Measurements from ENCODE around the gene NEURL4.

NEURL4 gene

DNA sequence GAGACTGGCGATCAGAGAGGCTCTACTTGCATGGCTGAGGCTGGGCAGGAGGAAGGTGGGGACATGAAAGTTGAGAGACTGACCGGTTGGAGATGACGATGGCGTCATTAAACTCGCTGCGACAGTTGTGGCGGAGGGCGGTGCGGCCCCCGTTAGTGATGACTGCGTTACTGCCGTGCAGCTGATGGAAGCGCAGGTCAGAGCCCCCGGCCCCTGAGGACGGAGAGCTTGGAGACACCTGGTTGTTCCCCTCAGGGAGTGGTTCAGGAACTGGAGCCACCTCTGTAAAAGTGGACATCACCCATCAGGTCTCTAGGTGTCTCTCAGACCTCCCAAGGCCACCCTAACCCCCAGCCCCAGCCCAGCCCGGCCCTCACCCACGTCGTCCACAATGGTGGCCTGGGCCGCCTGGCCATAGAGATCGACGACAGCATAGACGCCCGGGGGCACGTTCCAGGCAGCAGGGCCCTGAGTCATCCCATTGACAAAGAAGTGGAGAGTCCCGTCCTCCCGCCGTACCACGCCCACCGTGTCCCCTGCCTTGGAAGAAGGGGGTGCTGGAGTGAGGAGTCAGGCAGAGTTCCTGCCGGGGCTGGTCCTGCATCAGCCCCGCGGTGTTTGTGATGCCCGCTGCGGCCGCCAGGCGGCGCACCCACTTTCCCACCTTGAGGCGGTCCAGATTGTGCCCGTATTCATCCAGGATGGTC is 5.3 kb downstream of the NEURL4 start:
- peak in 2 of 3 experiments; percentile 29 to 63 for DNase-seq (ENCODE audit: low read depth in 3 of 3)

DNA sequence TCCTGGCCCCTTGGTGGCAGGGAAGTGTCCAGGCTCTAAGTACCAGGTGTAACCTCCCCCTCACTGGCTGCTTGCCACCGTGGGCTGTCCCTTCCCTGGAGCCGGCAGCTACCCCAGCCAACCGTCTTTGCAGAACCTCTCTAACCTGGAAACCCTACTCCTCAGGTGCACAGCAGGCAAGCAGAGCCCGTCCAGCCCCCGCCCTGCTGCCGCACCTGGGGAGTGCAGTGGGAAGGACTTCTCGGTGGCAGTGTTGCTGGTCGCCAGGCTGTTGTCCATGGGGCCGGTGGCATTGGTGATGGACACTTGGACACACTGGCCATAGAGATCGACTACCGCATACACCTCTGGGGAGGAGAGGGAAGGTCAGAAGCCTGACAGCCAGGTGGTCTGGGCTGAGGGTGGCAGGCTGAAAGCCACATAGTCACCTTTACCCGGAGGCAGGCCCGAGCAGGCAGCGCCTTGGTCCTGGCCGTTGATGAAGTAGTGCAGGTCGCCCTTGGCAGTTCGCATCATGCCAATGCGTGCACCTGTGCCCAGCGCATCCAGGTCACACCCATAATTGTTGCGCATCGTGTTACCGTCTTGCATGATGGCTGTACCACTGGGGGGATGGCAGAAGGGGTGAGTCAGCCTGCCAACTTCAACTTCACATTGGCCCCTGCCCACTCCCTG is 6.5 kb downstream of the NEURL4 start:
- no peak for DNase-seq (ENCODE audit: low read depth in 3 of 3)

DNA sequence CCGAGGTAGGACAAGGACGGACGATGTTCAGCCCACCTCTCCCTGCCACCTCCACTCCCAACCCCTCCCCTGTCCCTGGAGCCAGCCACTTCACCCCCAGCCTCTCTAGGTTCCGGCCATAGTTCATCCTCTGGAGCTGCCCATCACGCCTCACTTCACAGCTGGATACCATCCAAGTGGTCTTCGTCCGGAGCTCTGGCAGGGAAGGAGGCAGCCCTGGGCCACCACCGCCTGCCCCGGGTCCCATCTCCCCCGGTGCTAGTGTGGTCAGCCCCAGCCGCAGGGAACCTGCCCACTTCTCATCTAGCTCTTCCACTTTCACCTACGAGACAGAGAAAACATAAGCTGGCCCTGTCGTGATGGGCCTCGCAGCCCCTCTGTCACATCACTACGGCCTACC is 7.7 kb downstream of the NEURL4 start:
- no peak for DNase-seq (ENCODE audit: low read depth in 3 of 3)

DNA sequence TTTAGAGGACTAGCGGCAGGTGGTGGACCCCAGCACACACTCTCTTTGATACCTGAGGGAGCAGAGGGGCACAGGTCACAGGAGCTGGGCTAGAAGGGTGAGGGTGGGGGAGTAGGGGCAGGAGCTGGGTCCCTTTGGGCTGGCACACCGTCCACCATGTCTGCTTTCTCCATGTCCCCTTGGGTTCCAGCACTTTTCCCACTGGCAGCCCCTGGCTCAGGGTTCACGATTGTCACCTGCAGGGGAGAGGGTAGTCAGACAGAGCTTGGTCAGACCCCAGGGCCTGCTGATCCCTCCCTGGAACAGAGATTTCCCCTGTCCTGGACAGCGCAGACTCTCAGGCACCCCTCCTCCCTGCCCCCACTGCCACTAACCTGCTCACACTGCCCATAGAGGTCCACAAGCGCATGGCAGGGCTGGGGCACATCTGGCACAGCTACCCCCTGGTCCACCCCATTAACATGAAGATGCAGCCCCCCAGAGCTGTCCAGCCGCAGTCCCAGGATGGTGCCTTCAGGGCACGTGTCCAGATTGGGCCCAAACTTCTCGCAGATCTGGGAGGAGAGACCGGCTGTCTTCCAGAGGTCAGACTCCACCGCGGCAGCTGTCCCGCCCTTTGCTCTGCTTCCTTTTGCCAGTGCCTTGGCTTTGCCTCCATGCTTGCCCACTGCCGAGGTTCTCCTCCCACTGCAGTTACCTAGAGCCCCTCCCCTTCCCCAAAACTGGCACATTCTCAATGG is 10.8 kb downstream of the NEURL4 start:
- no peak for DNase-seq (ENCODE audit: low read depth in 3 of 3)

DNA sequence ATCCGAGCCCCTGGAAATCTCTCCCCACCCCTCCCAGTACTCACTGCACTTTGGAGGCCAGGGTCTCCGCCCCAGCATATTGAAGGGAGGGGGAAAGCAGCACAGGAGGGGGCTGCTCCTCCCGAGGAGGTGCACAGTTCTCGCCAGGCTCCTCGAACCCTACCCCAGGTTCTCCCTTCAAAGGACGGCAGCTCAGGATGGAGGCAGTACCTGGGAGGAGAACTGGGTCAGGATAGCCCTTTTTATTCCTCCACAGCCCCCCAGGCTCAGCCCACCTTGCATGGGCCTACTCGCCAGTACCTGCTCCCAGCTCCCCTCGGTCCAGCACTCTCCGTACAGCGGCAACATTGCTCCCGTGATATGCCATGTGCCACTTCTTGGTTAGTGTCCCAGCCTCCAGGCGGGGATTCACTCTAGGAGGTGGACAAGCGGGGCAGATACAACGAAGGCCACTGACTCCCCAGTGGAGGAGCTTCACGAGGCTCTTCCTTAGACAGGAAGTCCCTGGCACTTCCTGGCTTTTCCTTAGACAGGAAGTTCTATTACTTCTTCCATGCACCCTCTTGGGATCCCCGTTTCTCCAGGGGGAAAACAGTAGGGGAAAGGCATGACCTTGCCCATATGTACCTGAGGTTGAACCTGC is 11.9 kb downstream of the NEURL4 start:
- no peak for DNase-seq (ENCODE audit: low read depth in 3 of 3)

DNA sequence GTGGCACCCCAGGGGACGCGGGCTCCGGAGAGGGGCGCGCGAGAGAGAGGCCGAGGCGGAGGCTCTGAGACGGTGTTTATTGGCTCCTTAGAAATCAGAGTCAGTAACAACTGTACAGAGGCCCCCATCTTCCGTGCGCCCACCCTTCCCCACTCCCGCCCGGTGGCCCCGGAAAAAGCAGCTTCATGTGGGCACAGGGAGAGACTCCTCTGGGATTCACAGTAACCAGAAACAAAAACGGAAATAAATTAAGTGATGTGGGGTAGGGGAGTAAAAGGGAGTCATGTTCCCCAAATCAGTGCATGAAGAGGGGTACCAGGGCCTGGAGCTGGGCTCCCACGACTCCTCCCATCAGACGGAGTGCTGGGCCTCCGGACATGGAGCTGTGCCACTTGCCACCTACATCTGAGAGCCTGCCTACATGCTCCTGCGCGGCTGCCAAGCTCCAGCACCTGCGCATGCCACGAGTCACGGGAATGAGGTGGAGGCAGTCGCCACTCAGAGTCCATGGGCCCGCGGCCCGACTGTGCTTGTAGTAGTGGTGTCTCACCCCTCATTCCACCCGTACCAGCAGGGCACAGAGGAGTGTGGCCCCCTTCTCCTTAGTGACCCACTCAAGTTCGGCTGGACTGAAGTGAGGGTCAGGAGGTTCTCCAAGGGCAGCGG is 13.4 kb downstream of the NEURL4 start:
- no peak for DNase-seq (ENCODE audit: low read depth in 3 of 3)

DNA sequence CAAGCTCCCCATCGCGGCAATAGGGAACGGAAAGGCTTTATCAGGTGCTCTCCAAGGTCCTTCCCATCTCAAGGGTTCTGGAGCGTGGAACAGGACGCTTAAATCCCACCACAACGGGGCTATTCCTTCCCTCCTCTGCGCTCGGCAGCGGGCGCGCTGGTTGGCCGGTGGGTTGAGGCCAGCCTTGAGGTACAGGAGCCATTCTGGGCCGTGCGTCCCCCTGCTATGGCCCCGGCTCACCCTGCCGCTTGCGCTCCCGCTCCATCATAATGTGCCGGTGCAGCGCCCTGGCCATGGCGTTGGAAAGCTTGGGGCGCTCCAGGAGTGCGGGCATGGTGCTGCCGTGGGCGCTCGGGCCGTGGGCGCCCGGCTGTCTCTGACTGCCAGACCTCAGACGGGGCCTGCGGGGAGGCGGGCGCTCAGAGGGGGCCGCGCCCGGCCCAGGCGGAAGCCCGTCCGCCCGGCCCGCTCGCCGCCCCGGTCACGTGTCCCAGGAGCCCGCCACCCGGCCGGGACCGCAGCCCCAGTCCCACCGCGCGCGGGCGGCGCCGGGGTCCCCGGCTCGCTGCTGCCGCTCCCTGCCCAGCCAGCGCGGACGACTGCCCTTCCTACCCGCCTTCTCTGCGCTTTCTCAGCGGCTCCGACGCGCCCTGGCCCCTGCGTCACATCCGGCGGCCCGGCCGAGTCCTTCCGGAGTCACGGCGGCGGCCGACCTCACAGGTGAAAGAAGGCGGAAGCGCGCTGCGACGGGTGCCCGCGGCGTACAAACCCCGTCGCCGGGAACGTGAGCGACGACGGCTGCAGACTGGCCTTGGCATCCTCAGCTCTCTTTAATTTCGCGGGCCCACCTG is 14.2 kb downstream of the NEURL4 start, which contains the start of gene GPS2:
TSS of gene GPS2 (minus strand) at position 642 of the 851 bp plus-strand sequence. CDS start at position 334, 308 bp downstream.
- DNase-seq (ENCODE audit: low read depth in 3 of 3), result peak; percentile 85 to 93 (median 91)

DNA sequence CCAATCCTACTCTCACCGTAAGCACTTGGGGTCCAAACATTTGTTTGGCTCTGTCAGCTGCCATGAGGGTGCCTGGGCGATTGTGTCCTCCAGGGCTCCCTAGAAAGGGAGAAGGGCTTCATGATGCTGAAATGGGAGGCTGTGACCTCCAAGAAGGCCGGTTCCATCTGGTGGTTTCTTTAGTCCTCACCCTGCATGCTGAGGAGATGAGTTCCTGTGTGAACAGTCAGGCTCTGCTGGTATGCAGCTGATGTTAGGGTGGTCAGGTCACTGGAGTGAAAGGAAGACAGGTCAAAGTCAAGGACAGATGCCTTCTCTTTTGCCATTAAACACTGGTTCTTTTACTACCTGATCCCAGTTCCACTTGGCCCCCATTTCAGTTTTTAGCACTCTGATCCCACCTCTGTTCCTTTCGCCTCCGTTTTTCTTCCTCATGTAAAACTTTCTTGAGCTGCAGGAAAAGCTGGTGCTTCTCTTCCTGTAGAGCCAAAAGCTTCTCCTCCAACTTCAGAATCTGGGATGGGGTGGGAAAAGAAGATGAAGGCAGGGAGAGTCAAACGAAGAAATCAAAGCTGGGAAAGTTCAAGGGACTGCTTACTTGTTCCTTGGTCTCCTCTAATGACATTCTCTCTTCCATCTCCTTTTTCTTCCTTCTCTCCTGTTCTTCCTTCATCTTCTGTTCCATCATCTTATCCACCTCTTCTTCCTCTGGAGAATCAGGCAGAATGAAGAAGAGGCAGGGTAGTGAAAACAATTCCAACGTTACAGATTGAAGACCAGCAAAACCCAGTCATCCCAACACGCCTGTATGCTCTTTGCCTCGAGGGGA is 15.0 kb downstream of the NEURL4 start:
- no peak for DNase-seq (ENCODE audit: low read depth in 3 of 3)

DNA sequence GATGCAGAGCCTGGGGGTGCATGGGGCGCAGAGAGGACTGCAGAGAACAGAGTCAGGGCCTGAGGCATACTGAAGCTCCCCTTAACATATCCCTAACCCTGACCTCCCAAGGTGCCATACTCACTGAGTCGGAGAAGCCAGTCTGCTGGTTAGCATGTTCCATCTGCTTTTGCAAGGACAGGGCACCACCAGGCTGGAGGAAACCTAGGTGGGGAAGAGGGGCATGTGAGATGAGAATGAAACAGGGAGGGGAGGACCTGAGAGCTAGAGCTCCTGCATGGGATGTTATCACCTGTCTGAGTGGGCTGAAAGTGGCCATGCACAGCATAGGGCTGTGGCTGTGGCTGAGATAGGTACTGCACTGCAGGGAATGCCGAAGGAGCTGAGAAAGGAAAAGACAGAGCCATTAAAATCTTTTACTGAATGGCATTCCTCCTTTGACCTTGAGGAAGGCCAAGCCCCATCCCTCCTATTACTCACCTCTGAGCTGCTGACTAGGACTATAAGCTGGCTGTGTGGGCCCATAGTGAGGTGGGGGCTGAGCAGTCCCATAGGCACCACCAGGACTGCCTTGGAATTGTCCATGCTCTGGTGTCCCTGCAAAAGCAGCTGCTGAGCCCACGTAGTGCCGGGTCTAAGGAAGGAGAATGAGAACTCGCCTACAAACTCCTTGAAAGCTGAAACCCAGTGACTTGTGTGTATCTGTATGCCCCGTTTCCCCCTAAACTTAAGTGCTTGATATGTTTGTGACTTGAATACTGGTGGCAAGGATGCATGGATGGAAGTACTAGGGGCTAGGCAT is 15.8 kb downstream of the NEURL4 start:
- no peak for DNase-seq (ENCODE audit: low read depth in 3 of 3)

DNA sequence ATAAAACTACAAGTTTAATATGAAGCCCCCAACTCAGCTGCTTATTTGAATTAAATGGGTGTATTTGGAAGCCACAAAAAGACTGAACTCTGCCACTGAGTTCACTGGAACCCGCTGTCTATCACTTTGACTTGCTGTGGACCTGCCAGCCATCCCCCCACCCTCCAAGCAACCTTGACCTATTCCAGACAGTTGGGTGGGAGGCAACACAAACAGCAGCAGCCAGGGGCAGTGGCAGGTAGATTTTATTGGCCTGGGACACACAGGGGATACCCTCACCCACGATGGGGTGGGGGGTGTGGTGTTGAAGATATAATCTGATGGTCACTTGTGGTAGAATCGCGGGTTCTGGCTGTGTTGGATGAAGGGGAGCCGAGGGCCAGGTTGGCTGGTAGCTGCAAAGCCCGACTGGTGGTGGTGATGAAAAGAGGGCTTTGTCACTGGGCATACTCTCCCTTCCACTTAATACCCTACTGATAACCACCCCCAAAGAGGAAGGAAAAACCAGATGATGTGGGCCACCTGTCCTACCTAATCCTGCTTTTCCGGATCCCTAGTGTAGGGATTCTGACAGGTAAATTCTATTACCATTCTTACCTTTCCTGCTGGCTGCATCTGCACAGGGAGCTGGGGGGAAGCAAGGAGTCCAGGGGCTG is 16.6 kb downstream of the NEURL4 start:
- no peak for DNase-seq (ENCODE audit: low read depth in 3 of 3)

DNA sequence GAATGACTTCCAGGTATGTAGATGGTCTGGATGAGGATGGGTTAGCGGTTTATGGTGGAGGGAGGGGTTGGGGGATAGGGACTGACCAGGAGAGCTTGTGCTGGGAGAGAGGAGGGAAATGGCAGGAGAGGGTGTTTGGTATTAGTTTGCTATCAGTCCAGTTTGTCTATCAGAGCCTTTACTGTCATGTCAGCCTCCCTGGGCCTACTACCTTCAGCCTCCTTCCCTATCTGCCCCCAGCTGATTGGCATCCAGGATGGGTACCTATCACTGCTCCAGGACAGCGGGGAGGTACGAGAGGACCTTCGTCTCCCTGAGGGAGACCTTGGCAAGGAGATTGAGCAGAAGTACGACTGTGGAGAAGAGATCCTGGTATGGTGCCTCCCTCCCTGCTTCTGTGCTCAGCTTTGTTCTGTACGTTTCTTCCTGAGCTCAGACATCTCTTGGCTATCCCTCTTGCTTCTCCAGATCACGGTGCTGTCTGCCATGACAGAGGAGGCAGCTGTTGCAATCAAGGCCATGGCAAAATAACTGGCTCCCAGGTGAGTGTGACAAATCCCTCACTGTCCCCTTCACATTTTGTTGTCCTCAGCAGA is 17.9 kb downstream of the NEURL4 start:
- no peak for DNase-seq (ENCODE audit: low read depth in 3 of 3)

DNA sequence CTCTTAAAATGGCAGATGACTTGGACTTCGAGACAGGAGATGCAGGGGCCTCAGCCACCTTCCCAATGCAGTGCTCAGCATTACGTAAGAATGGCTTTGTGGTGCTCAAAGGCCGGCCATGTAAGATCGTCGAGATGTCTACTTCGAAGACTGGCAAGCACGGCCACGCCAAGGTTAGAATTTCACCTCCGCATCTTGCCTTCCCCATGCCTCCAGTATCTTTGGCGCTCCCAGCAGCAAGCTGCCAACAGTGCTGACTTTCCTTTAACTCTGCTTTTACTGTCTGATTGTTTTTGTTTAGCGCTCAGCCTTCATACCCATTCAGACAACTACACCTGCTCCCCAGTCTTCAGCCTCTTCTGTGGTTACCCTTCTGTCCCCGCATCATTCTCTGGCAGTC is 19.5 kb downstream of the NEURL4 start:
- DNase-seq (ENCODE audit: low read depth in 3 of 3), result no peak

DNA sequence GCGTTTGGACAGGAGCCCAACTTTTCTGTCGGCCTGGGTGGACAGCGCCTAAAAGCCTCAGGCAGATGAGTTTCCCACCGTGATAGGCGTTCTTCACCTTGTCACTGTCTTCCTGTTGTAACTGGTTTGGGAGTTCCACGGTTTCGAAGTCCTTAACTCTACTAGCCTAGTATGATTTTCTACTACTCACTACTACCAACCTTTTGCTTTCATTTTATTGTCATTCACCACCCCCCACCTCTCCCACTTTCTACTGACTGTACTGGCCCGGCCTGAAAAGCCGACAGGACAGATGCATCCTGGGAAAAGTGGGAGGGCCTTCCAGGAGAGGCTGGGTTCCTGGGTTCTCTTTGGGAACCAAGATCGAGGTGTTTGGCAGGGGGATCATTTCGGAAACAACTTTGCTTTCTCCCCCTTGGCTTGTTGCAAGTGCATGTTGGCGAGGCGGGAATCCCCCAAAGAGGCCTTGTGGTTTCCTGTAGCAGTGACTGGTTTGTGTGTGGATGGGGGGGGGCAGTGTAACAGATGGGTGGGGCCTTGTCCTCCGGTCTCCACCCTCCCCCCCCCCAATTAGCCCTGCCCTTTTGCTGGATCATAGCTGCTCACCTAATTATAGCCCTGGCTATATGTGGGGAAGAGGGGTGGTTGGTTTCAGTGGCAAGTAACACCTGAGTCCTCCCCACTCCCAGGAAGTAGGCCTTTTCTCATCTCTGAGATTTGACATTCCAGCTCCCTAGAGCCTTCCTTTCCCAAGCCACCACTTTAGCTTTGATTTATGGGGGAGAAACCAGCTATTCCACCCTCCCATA is 20.3 kb downstream of the NEURL4 start:
- DNase-seq (ENCODE audit: low read depth in 3 of 3), result peak; percentile 72 to 81 (median 77)

DNA sequence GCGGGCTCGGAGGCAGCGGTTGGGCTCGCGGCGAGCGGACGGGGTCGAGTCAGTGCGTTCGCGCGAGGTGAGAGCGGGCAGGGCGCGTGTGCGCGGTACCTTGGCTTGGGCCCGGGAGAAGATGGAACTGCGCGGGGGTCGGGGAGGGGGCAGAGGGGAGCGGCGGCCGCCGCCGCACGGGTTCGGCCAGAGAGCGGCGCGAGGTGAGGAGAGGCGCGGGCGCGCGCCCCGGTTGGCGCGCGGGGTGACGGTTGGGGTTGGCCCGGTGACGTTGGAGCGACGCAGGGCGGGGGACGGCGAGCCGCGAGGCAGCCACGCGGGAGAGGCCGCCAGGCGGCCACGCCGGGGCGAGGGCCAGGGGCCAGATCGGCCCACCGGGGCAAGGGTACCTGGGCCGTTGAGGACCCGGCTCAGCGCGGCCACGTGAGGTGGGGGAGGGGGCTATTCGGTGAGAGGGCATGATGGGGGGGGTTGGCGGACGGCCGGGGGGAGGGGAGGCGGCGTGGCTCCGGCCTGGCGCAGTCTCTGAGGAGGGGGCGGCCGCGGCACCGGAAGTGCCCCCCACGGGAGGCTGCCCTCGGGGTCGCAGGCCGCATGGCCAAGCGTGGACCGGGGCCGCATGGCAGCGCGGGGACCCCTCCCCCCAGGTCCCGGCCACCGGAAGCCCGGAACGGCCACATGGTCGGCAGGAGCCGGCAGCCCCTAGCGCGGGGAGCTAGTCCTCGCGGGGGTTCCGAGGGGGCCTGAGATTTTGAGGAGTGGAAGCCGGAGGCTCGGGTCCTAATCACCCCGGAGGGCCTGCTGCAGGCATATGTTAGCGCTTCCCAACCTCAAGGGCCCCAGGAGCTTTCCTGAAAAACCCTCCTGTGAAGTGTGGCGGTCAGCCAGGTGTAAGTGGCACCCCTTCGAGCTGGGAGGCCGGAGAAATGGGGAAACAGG is 21.2 kb downstream of the NEURL4 start:
- peak in 1 of 3 experiments; percentile 43 for DNase-seq (ENCODE audit: low read depth in 3 of 3)

DNA sequence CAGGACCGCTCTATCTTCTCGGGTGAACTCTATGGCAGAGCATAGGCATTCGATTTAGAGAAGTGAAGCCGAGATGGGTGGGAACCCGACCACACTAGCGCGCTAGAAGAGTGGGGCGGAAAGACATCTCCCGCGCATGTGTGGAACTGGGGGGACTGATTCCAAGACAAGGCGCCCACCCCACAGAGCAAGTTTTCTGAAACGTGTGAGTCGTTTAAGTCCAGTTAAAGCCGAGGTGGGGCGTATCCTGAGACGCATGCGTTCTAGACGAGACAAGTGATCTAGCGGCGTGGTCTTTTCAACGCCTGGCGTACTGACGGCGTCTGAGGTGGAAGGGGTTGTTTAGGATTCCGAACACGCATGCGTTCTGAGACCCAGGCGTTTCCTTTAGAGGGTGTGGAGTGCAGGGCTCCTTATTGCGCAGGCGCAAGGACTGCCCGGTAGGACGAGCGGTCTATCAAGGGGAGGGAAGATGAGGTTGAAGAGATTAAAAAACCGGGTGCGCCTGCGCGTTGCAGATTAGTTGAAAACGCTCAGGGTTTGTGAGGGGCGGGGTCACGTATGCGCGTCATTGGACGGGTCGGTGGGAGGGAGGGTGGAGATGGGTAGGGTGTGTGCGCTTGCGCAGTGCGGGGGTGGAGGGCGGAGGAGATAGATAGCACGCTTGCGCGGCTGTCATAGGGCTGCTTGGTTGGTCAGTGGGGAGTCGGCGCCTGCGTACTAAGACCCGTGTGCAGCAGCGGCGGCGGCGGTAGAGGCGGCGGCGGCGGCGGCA is 22.0 kb downstream of the NEURL4 start, which contains the start of gene EIF5A:
TSS of gene EIF5A (plus strand) at position 718 of the 775 bp plus-strand sequence. CDS start 2,008 bp downstream, outside the sequence.
- DNase-seq (ENCODE audit: low read depth in 3 of 3), result peak; percentile 100

All from stimulated activated CD4-positive, alpha-beta T cell treated with anti-CD3 and anti-CD28 coated beads, TNF-alpha, amount 100 ng/mL, for 24 hours (primary cell).